Bronchial epithelial cell (primary cell): ENCODE measurements around the gene KAZN. TPM values are rescaled to one million over a fixed set of nuclear protein-coding genes. Genes with fewer than 3 reads are reported as not detected.

Experiments used
- DNase-seq: peaks from one replicate; pipeline ENCODE4 v3.0.0-alpha.2; 2010; ENCODE audit warnings: low read depth
- FAIRE-seq: peaks from 2 replicates; lab custom pipeline; 2011; peaks lifted over from hg19 to GRCh38; lab: Jason Lieb, UNC
- H3K27me3 ChIP-seq: 2 replicates; pipeline ENCODE4 v1.5.1; 2011; ENCODE audit warnings: low read length; ENCODE audit not compliant: control insufficient read depth, insufficient read depth
- H3K36me3 ChIP-seq: 2 replicates; pipeline ENCODE4 v1.5.1; 2011; ENCODE audit warnings: low read length; ENCODE audit not compliant: control insufficient read depth, insufficient read depth
- H3K4me3 ChIP-seq: 2 replicates; pipeline ENCODE4 v1.5.1; 2011; ENCODE audit warnings: mild to moderate bottlenecking, low read depth, low read length, control low read depth
- total RNA-seq: library from RNA; depleted of rRNA; stranded (reverse); fragments of >200 nt; gene quantifications from 2 replicates; pipeline ENCODE4 v1.2.1, GENCODE V29; 2014
- TF ChIP-seq, protein P1 (sequence below): IDR thresholded peaks from 2 replicates; pipeline ENCODE4 v1.5.1; 2011; ENCODE audit warnings: mild to moderate bottlenecking, moderate library complexity, low read length, control low read depth, inconsistent platforms; ENCODE audit not compliant: insufficient read depth, severe bottlenecking

Gene KAZN
- total RNA-seq, 1 donor from 2014 or later, result 4.7 TPM

DNA sequence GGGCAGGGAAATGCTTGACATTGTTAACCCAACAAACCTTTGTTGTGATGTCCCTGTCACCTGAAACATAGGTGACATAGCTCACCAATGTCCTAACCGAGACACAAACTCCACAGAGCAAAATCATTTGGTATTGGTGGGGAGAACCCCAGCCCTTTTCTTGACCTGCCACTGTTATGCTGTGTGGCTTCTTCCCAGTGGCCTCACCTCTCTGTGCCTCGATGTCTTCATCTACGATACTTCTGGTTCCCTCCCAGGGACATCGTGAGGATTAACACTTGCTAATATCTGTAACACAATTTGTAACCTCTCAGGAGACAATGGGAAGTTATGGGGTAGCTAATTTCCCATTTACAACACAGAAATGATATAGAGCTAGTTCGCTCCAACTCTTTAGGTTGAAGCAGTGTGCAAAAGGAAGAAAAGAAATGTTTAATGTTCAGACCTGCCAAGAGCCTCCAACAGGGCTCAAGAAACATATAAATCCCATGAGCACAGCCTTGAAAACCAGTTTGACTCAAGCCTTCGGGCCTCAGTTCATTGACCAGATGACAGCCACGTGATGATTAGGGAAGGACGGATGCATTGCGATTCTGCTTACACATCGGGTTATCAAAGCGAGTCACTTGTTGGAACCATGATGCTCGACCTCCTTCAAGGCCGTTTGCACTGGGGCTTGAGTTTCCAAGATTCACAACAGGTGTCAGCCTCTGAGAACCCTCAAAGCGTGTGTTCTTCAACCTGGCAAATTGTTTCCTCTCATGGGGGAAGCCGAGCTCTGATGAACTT lies 517.3 kb downstream of the KAZN start:
- TF ChIP-seq, protein P1, sequence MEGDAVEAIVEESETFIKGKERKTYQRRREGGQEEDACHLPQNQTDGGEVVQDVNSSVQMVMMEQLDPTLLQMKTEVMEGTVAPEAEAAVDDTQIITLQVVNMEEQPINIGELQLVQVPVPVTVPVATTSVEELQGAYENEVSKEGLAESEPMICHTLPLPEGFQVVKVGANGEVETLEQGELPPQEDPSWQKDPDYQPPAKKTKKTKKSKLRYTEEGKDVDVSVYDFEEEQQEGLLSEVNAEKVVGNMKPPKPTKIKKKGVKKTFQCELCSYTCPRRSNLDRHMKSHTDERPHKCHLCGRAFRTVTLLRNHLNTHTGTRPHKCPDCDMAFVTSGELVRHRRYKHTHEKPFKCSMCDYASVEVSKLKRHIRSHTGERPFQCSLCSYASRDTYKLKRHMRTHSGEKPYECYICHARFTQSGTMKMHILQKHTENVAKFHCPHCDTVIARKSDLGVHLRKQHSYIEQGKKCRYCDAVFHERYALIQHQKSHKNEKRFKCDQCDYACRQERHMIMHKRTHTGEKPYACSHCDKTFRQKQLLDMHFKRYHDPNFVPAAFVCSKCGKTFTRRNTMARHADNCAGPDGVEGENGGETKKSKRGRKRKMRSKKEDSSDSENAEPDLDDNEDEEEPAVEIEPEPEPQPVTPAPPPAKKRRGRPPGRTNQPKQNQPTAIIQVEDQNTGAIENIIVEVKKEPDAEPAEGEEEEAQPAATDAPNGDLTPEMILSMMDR, result no peak
- DNase-seq (no peak), FAIRE-seq (peak; percentile 18)
- no peak overlapping the region for H3K4me3 ChIP-seq
- no peaks in the 10 kb centered on the region for H3K27me3 ChIP-seq
- no peaks in the 10 kb centered on the region for H3K36me3 ChIP-seq

DNA sequence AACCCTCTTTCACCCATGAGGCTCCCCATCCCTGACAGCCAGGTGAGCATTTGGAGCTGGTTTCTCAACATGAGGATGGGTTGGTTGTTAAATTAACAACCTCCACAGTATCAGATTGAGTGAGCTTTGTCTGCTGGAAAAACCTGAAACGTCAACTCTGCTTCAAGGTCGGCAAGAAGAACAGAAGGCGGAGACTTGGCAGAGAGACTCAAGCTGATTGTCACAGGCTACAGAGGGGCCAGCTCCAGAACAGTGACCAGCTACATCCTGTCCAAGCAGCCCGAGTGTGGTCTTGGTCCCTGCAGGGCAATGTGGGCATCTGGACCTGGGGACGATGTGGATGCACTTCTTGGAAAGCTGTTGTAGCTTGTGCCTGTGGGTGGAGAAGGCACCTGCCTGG lies 518.5 kb downstream of the KAZN start:
- DNase-seq (no peak), FAIRE-seq (no peak)
- Histone ChIP-seq H3K4me3 (no peak overlapping the region), H3K36me3 (no peaks in the 10 kb centered on the region), H3K27me3 (no peaks in the 10 kb centered on the region)
- TF ChIP-seq, protein P1, result no peak

DNA sequence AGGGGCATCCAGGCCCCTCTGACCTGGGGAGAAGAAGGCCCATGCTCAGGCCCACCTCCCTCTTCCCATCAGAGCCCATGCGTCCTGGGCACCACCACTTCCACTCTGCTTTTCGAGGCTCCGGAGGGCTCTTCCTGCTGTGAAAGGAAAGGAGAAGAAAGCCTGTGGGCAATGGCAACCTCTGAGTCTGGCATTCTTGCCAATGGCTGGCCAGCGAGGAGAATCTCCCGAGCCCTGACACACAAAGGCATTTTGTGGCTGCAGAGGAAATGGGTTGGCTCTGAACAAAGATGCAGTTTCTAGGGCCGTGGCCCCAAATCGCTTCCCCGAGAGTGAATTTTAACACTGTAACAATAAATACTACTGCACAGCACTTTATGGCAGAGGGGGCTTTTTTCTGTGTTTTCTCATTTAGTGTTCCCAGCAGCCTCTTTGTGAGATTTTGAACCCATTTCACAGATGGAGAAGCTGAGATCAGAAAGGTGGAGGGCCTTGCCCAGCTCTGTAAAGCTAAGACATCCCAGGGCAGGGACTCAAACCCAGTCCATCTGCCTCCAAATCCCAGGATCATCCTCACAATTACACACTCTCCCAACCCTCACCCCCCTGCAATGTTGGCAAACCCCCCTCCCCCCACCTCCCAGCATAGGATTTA lies 519.3 kb downstream of the KAZN start:
- TF ChIP-seq, protein P1, result no peak
- H3K4me3 ChIP-seq, result no peak overlapping the region
- no peak for FAIRE-seq

GRCh38 chr1:15118579-15118978 lies 520.1 kb downstream of the KAZN start:
- no peak for FAIRE-seq
- Histone ChIP-seq H3K4me3 (no peak overlapping the region), H3K27me3 (no peaks in the 10 kb centered on the region), H3K36me3 (no peaks in the 10 kb centered on the region)
- no peak for DNase-seq
- TF ChIP-seq, protein P1, result no peak

More for the DNA sequence above, 519.3 kb downstream of the KAZN start:
- DNase-seq, result no peak
- H3K36me3 ChIP-seq, result no peaks in the 10 kb centered on the region
- no peaks in the 10 kb centered on the region for H3K27me3 ChIP-seq

GRCh38 chr1:15120251-15120945 lies 521.9 kb downstream of the KAZN start:
- DNase-seq (no peak), FAIRE-seq (no peak)
- TF ChIP-seq, protein P1, result no peak
- Histone ChIP-seq H3K27me3 (no peaks in the 10 kb centered on the region), H3K4me3 (no peak overlapping the region), H3K36me3 (no peaks in the 10 kb centered on the region)
